Tibial nerve (tissue), 4 donors: ENCODE measurements around the gene PNLDC1.

Source experiments
- CTCF ChIP-seq, 5 experiments: fragments of 200-600 bp in 3 of 5; fragments of 450-650 bp in 2 of 5; sonication (generic) in 3 of 5; IDR thresholded peaks; one replicate each; pipeline ENCODE4 v1.5.1; 2016 to 2019; ENCODE audit warnings: antibody characterized with exemption in 5 of 5, mild to moderate bottlenecking in 3 of 5, moderate library complexity in 2 of 5
- EP300 ChIP-seq, 2 donors: sonication (generic); formaldehyde crosslinking; IDR thresholded peaks; one replicate each; pipeline ENCODE4 v1.6.1; 2017; ENCODE audit warnings: antibody characterized with exemption in 2 of 2, mild to moderate bottlenecking in 1 of 2

DNA sequence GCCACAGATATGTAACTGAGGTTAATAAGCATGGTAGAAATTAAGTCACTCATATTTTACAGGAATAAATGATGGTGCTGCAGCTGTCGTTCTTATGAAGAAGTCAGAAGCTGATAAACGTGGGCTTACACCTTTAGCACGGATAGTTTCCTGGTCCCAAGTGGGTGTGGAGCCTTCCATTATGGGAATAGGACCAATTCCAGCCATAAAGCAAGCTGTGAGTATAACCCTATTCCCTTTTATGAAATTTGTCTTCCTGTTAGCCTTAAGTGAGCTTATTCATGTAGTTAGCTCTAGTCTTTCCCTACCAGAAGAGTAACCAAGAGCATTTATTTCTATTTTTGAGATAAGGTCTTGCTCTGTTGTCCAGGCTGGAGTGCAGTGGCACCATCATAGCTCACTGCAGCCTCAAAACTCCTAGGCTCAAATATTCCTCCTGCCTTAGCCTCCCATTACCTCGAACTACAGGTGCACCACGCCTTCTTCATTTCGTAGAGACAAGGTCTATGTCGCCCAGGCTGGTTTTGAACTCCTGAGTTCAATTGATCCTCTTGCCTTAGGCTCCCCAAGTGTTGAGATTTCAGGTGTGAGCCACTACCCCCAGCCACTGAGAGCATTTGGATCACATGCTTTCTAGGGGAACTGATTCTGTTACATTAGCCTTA is 22.7 kb upstream of the PNLDC1 start:
- TF ChIP-seq EP300 (IDR thresholded peaks at IDR 0.05) (no peak), CTCF (IDR thresholded peaks at IDR 0.05) (no peak)
